Measurements from ENCODE around the gene BTBD9.

BTBD9 gene

GRCh38 chr6:38634518-38634917 lies 5.2 kb downstream of the BTBD9 start:
- no peaks in the 10 kb centered on the region for H4K20me1 ChIP-seq (ENCODE audit: insufficient read depth, low read length)
- H3K27ac ChIP-seq (ENCODE audit: low read length) = no peak overlapping the region
- H3K79me2 ChIP-seq (ENCODE audit: insufficient read depth, low read length) = no peaks in the 10 kb centered on the region
- H3K36me3 ChIP-seq (ENCODE audit: insufficient read depth, low read length) = no peaks in the 10 kb centered on the region
- no peak for DNase-seq
- H3K9me3 ChIP-seq (ENCODE audit: insufficient read depth, low read length, severe bottlenecking) = no peaks in the 10 kb centered on the region
- H2AFZ ChIP-seq (ENCODE audit: low read depth, low read length) = no peak overlapping the region
- no peak overlapping the region for H3K4me2 ChIP-seq (ENCODE audit: insufficient read depth, low read length)
- H3K4me3 ChIP-seq (ENCODE audit: low read depth in 1 of 2, low read length in 2 of 2) = no peak overlapping the region
- no peak overlapping the region for H3K9ac ChIP-seq (ENCODE audit: low read depth, low read length)
- peaks cover 12% of the 10 kb centered on the region for H3K4me1 ChIP-seq (ENCODE audit: insufficient read depth, low read length)
- ATAC-seq (ENCODE audit: insufficient read depth, low read depth) = no peak
- H3K27me3 ChIP-seq (ENCODE audit: insufficient read depth, low read length, poor library complexity) = peaks cover 6% of the 10 kb centered on the region
- TF ChIP-seq EZH2 (IDR thresholded peaks at IDR 0.05; ENCODE audit: borderline replicate concordance, low read depth, low read length, severe bottlenecking) = no peak
- no peak for TF ChIP-seq CTCF (IDR thresholded peaks at IDR 0.05; ENCODE audit: borderline replicate concordance, extremely low read depth, low read length, poor library complexity, severe bottlenecking)

GRCh38 chr6:38632490-38632889 lies 7.2 kb downstream of the BTBD9 start:
- H3K79me2 ChIP-seq (ENCODE audit: insufficient read depth, low read length) = no peaks in the 10 kb centered on the region
- DNase-seq (no peak), ATAC-seq (ENCODE audit: insufficient read depth, low read depth) (no peak)
- no peaks in the 10 kb centered on the region for H3K27me3 ChIP-seq (ENCODE audit: insufficient read depth, low read length, poor library complexity)
- H3K36me3 ChIP-seq (ENCODE audit: insufficient read depth, low read length) = no peaks in the 10 kb centered on the region
- H3K4me1 ChIP-seq (ENCODE audit: insufficient read depth, low read length) = no peaks in the 10 kb centered on the region
- no peak overlapping the region for H2AFZ ChIP-seq (ENCODE audit: low read depth, low read length)
- no peak overlapping the region for H3K9ac ChIP-seq (ENCODE audit: low read depth, low read length)
- no peaks in the 10 kb centered on the region for H3K9me3 ChIP-seq (ENCODE audit: insufficient read depth, low read length, severe bottlenecking)
- TF ChIP-seq EZH2 (IDR thresholded peaks at IDR 0.05; ENCODE audit: borderline replicate concordance, low read depth, low read length, severe bottlenecking) (no peak), CTCF (IDR thresholded peaks at IDR 0.05; ENCODE audit: borderline replicate concordance, extremely low read depth, low read length, poor library complexity, severe bottlenecking) (no peak)
- no peak overlapping the region for H3K27ac ChIP-seq (ENCODE audit: low read length)
- H3K4me2 ChIP-seq (ENCODE audit: insufficient read depth, low read length) = no peak overlapping the region
- H3K4me3 ChIP-seq (ENCODE audit: low read depth in 1 of 2, low read length in 2 of 2) = no peak overlapping the region
- H4K20me1 ChIP-seq (ENCODE audit: insufficient read depth, low read length) = no peaks in the 10 kb centered on the region

- Histone ChIP-seq H4K20me1 (ENCODE audit: insufficient read depth, low read length) (no peaks in the 10 kb centered on the region), H3K9me3 (ENCODE audit: insufficient read depth, low read length, severe bottlenecking) (no peaks in the 10 kb centered on the region), H3K4me1 (ENCODE audit: insufficient read depth, low read length) (no peaks in the 10 kb centered on the region), H3K27me3 (ENCODE audit: insufficient read depth, low read length, poor library complexity) (no peaks in the 10 kb centered on the region), H3K27ac (ENCODE audit: low read length) (no peak overlapping the region), H3K9ac (ENCODE audit: low read depth, low read length) (no peak overlapping the region), H2AFZ (ENCODE audit: low read depth, low read length) (no peak overlapping the region), H3K36me3 (ENCODE audit: insufficient read depth, low read length) (no peaks in the 10 kb centered on the region), H3K79me2 (ENCODE audit: insufficient read depth, low read length) (no peaks in the 10 kb centered on the region), H3K4me2 (ENCODE audit: insufficient read depth, low read length) (no peak overlapping the region), H3K4me3 (ENCODE audit: low read depth in 1 of 2, low read length in 2 of 2) (no peak overlapping the region)
- DNase-seq (no peak), ATAC-seq (ENCODE audit: insufficient read depth, low read depth) (no peak)
- TF ChIP-seq EZH2 (IDR thresholded peaks at IDR 0.05; ENCODE audit: borderline replicate concordance, low read depth, low read length, severe bottlenecking) (no peak), CTCF (IDR thresholded peaks at IDR 0.05; ENCODE audit: borderline replicate concordance, extremely low read depth, low read length, poor library complexity, severe bottlenecking) (no peak)
These were observed 8.4 kb downstream of the BTBD9 start for GRCh38 chr6:38631186-38631783.

Measured in DND-41 (cell line).